GM10266 (cell line): ENCODE measurements around the gene EEF1G.

Source experiments
- DNase-seq: peaks from one replicate; pipeline ENCODE4 v3.0.0; 2012; ENCODE audit errors: extremely low spot score
- TF ChIP-seq, protein P1 (sequence below): IDR thresholded peaks from 2 replicates; pipeline ENCODE4 v1.5.1; 2012; ENCODE audit warnings: mild to moderate bottlenecking, low read depth; ENCODE audit not compliant: control insufficient read depth, insufficient read depth; ENCODE audit errors: missing control alignments

Gene EEF1G

DNA sequence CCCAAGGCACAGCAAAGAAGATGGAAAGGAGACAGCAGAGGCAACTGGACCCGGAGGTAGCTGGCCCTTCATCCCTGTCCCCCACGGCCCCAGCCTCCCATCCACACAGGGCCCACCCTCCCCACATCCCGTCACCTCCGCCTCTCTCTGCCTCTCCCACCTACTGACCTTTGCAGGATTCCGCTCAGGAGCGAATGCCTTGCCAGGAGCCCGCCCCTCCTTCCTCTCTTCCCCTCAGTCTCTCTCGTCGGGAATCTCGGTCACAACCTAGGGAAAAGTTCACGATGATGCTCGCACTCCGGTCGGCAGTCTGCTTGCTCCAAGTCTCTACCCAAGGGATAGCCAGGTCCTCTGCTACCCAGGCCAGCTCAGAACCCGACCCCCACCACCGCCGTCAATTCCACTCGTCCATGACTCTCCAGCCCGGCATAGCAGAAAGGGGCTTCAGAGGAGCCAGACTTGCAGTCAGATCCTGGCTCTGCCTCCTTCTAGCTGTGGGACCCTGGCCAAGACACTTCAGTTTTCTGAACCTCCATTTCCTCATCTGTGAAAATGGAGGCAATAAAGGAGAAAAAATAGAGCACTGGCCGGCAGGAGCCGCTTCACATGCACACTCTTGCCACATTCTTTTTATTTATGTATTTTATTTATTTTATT lies 37.3 kb downstream of the EEF1G start:
- no peak for DNase-seq
- TF ChIP-seq, protein P1, sequence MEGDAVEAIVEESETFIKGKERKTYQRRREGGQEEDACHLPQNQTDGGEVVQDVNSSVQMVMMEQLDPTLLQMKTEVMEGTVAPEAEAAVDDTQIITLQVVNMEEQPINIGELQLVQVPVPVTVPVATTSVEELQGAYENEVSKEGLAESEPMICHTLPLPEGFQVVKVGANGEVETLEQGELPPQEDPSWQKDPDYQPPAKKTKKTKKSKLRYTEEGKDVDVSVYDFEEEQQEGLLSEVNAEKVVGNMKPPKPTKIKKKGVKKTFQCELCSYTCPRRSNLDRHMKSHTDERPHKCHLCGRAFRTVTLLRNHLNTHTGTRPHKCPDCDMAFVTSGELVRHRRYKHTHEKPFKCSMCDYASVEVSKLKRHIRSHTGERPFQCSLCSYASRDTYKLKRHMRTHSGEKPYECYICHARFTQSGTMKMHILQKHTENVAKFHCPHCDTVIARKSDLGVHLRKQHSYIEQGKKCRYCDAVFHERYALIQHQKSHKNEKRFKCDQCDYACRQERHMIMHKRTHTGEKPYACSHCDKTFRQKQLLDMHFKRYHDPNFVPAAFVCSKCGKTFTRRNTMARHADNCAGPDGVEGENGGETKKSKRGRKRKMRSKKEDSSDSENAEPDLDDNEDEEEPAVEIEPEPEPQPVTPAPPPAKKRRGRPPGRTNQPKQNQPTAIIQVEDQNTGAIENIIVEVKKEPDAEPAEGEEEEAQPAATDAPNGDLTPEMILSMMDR: no peak

DNA sequence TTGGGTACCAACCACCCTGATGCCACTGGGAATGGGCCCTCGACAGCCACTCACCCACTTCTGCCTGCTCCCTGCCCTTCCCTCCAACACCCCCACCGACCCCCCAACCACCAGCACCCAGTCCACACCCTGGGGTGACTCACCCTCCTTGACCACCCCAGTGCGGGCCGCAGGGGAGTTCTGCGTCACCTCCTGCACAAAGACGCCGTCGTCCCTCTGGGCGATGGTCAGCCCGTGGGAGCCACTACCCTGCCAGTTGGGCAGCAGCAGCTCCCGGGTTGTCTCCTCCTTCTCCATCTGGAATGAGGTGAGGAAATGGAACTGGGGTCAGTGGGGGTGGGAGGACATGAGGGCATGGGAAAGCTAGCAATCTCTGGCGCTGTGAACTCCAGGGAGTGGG lies 37.9 kb downstream of the EEF1G start:
- DNase-seq: no peak

DNA sequence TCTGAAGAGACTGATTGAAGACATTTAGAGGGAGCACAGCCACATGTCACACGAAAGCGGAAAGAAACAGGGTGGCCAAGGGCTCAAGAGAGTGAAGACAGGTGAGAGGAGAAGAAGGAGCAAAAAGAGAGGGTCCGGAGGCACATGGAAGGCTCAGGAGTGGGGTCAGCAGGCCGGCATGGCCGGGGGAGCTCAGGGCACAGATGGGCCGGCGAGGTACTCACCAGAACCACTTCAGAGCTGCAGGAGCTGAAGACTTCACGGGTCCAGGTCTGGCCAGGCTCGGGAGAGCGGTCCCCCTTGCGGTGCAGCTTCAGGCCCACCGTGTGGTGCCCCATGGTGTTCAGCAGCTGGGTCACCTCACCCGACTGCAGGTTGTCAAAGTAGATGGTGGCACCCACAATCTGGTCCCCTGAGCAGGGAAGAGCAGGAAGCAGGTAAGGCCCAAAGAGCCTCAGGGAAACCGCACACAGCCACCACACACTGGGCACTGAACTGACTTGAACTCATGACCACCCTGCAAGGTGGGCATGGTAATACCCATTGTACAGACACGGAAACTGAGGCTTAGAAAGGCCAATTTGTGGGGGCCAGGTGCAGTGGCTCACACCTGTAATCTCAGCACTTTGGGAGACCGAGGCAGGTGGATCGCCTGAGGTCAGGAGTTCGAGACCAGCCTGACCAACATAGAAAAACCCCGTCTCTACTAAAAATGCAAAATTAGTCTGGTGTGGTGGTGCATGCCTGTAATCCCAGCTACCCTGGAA lies 38.7 kb downstream of the EEF1G start:
- TF ChIP-seq, protein P1: no peak
- no peak for DNase-seq

More for the DNA sequence above, 37.9 kb downstream of the EEF1G start:
- TF ChIP-seq, protein P1: no peak

DNA sequence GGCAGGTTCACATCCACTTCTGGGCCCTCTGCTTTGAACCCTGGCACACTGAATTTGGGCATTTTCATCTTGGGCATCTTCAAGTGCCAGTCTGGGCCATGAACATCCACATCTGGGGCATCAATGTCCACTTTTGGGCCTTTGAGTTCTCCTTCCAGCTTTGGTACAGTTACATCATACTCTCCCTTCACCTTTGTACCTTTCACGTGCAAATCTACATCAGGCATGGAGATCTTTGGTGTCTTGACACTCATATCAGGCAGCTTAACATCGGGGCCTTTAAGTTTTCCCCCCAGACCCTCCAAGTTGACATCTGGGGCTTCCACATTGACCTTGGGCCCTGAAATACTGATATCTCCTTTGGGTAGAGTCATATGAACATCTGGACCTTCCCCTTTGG lies 41.6 kb downstream of the EEF1G start:
- TF ChIP-seq, protein P1: no peak
- no peak for DNase-seq

DNA sequence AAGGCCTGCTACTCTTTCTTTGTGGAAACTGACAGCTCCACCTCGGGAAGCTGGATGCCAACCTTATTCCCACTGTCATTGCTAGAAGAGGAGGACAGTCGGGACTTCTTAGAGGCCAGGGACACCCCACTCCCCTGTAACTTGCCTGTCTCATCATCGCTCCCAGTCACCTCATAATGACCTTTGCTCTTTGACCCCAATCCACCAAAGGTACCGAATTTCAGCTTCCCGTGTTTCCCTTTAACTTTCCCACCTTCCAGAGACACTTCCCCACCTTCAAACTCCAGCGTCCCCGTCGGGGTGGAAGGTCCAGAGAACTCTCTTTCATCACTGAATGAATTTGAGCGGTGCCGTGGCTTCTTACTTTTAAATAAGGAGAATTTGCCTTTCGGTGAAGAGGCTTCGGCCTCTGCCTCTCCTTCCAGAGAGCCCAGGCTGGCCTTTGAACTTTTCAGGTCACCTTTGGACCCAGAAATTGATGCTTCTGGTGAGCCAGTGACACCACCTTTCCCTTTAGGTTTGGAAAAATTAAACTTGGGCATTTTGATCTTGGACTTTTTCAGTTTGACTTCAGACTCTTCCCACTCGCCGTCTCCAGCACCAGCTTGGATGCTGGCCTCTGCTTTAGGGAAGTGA lies 56.8 kb downstream of the EEF1G start:
- DNase-seq: no peak
- TF ChIP-seq, protein P1: no peak

DNA sequence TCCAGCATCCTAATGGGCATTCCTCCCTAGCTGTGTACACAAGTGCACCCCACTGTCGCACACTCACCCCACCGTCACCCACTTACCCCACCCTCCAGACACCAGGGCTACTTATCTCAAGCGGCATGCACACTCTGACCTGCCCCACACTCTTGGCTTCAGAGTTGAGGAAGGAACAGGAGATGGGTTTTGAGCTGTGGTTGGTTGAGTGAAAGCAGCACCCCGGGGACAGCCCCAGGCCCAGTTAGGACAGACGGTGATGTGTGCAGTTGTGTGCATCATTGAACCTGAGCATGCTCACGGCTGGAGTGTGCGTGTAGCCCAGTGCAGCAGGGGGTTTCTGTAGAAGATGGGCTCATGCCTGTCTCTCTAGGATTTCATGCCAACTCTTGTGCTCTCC lies 59.5 kb downstream of the EEF1G start:
- peak; percentile 34 for DNase-seq
- TF ChIP-seq, protein P1: no peak

DNA sequence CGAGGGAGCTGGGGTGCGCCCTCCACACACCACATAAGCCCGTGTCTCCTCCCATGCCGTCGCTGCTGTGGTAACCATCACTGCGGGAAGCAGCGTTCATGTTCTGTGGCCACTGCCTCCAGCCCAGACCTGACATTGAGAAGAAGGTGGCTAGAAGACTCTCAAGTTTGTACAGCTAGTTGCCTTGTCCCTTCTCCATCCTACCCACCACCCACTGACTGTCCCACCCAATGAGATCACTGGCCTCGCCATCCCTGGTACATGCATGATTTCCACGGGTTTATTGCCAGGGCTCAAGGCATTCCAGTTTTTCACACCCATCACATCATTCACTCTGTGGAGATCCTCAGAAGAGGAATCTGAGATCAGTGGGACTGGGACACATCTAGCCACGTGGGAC lies 60.1 kb downstream of the EEF1G start:
- no peak for DNase-seq
- TF ChIP-seq, protein P1: no peak
